T-helper 2 cell treated with Interferon-gamma antibody and Interleukin-4, amounts not matched to agents 100 ng/mL and 5 ng/mL, for 36 hours (primary cell): ENCODE data around the gene CENPF. TPM values are rescaled to one million over a fixed set of nuclear protein-coding genes. Genes with fewer than 3 reads are reported as not detected.
"Not testable (repeated sequence)": the region's sequence is repeated elsewhere in the genome, so short reads cannot be mapped to it uniquely, and the experiment has no call there.

ENCODE experiments used
- intact Hi-C: fragments of 100-400 bp; cut with micrococcal nuclease; formaldehyde crosslinking; loops from one replicate; pipeline ENCODE4 v1.15.1; 2023
- total RNA-seq: library from RNA; stranded (reverse); gene quantifications from 2 replicates; pipeline ENCODE4 v1.2.3, GENCODE V29; 2022

CENPF gene
- total RNA-seq: 117 and 119 TPM in 2 replicates

GRCh38 chr1:214602764-214603657 is at the start of gene CENPF:
Gene CENPF, plus strand, starts transcription at chr1:214603195. Its CDS starts 10,560 bp downstream, at chr1:214613755.
- intact Hi-C loops: loop anchor here (1.0 to 5.0 kb wide), 9 partner anchors 14 to 341 kb away; partner anchors contain the start of gene SMYD2

GRCh38 chr1:214557952-214558735 is 44.9 kb upstream of the CENPF start:
- intact Hi-C loops: no loop called here

DNA sequence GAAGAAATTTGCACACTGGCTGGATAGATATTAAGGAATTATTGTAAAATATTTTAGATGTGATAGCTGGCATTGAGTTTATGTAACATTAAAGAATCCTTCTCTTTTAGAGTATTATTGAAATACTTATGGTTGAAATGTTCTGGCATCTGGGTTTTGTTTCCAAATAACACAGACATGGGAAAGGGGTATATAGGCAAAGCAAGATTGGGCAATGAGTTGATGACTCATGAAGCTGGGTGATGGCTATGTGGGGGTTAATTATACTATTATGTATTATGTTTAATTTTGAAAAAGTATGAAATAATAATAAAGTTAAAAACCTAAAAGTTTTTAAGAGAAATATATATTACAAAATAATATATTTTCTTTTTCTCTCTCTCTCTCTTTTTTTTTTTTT is 39.1 kb upstream of the CENPF start:
- intact Hi-C loops: no loop called here

GRCh38 chr1:214565310-214565709 is 37.7 kb upstream of the CENPF start:
- intact Hi-C loops: no loop called here

- intact Hi-C loops: no loop called here
Measured at GRCh38 chr1:214566158-214567104, 36.6 kb upstream of the CENPF start.

DNA sequence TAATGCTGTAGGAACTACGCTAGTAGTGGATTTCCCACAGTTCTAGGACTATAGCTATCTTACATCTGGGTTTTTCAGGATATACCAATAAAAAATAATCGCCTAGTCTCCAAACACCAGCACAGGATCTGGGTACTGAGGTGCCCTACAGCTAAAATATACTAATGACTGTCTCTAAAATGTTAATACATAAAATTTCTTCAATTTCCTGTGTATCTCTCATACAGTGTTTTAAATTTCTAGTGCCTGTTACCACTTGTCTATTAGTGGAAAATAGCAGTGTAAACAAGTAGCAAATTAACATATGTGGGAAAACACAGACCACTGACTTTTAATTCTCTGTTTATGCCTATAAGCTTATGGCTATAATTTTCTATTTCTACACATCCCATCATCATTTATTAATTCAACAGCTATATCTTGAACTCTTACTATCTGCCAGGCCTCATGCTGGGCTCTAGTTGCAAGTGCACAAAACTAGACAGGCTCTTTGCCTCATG is 35.5 kb upstream of the CENPF start:
- intact Hi-C loops: no loop called here

- intact Hi-C loops: no loop called here
Measured at GRCh38 chr1:214568328-214568727, 34.7 kb upstream of the CENPF start.

DNA sequence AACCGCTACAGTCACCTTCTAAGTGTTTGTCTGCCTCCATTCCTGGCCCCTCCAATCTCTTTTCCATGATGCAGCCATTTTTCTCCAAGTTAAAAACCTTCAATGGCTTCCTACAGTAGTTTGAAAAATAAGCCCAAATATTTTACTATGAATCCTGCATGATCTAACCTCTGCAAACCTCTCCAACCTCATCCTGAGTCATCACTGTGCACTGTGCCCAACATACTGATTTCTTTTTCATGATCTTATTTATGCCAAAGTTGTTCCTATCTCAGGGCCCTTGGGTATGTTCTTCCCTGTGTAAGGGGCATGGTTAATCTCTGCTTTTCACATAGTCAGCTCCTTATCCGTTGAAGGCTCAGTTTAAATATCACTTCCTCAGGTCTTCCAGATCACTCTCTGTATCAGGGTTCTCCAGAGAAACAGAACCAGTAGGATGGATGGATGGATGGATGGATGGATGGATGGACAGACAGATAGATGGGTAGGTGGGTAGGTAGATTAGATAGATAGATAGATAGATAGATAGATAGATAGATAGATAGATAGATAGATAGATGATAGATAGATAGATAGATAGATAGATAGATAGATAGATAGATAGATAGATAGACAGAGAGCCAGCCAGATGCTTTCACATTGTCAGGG is 33.5 kb upstream of the CENPF start:
- intact Hi-C loops: no loop called here

DNA sequence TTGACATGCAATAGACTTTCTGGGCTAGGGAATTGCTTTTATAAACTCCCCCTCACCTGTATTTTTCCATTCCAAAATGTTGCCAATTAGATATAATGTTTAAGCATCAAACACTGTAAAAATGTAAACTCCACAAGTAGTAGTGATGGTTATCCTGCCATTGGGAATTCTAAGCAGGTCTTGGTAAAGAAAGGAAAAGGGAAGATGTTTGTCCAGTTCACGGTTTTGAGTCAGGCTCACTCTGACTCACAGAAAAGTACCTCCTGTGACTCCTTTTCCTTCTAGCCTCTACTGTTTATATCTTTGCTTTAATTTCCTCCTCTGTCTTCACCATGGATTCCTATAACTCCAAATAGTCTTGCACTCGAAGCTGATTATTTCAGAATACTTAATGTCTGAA is 32.6 kb upstream of the CENPF start:
- intact Hi-C loops: no loop called here

GRCh38 chr1:214571281-214571680 is 31.7 kb upstream of the CENPF start:
- intact Hi-C loops: no loop called here

GRCh38 chr1:214573386-214574318 is 29.3 kb upstream of the CENPF start:
- intact Hi-C loops: no loop called here

- intact Hi-C loops: no loop called here
Measured at GRCh38 chr1:214574598-214575411, 28.2 kb upstream of the CENPF start.

GRCh38 chr1:214576120-214576519 is 26.9 kb upstream of the CENPF start:
- intact Hi-C loops: not testable (repeated sequence)

- intact Hi-C loops: no loop called here
Measured at GRCh38 chr1:214579183-214579582, 23.8 kb upstream of the CENPF start.

DNA sequence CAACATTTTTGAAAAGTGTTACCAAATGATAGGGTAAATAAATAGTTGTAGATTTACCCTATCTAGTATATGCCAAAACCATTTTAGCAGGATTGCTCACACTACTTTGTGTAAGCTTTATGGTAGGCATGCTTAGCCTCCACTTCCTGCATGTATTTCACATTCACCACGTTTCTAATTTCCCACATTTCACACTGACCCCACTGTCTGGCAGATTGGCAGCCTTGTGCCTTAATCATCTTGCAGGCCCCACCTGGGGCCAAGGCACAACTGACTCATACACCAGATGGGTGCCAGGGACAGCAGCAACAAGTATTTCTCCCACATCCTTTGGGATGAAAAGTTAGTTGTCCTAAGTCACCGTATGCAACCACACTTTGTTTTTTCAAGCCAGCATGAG is 21.2 kb upstream of the CENPF start:
- intact Hi-C loops: no loop called here

DNA sequence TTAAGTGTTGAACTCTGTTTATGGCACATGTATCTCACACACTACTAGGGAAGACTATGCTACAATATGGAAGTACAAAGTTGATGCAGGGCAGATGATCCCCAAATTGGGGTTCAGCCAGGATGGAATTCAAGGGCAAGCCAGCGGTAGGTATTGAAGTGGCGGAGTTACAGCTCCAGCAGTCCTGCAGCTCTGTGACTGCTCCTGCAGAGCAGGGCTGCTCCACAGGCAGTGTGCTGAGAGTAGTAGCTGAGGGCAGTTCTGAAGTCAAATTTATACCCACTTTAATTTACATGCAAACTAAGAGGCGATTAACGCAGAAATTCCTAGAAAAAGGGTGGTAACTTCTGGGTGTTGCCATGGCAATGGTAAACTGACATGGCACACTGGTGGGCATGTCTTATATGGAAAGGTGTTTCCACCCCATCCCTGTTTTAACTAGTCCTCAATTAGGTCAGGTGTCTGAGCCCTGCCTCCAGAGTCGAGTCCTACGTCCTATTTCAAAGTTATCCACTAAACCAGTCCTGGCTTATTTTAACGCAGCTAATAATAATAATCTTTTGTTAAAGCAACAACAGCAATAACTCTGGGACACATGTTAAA is 20.6 kb upstream of the CENPF start:
- intact Hi-C loops: no loop called here

DNA sequence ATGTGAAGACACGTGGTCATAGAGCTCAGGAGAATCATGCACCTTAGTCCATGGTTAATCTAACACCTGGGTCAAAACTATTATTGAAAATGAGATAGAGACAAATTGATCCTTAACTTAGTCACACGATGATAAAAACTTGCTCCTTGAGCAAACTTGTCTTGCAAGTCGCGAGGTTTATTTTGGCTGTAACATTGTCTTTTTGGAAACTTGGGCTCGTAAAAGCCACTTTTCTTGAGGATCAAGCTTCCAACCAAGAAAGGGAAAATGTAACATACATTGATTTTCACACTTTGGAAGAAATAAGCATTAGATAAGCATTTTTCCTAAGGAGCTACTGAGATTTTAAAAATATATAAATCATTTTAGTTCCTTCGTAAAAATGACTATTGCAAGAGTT is 19.9 kb upstream of the CENPF start:
- intact Hi-C loops: no loop called here
